Prostate gland (tissue), 2 donors: Measurements from ENCODE around the gene ZNF443.

Experiments used
- POLR2A ChIP-seq: fragments of 450-650 bp; IDR thresholded peaks from one replicate; pipeline ENCODE4 v1.6.1; 2016; ENCODE audit warnings: antibody characterized with exemption, mild to moderate bottlenecking
- TF ChIP-seq, protein P1 (sequence below), 4 experiments: fragments of 200-600 bp in 2 of 4; fragments of 450-650 bp in 2 of 4; sonication (generic) in 2 of 4; IDR thresholded peaks; 1 replicate in 3 of 4; 2 replicates in 1 of 4; pipeline ENCODE4 v1.5.1; 2016 to 2019; ENCODE audit warnings: antibody characterized with exemption in 4 of 4, mild to moderate bottlenecking in 2 of 4, moderate library complexity in 2 of 4

DNA sequence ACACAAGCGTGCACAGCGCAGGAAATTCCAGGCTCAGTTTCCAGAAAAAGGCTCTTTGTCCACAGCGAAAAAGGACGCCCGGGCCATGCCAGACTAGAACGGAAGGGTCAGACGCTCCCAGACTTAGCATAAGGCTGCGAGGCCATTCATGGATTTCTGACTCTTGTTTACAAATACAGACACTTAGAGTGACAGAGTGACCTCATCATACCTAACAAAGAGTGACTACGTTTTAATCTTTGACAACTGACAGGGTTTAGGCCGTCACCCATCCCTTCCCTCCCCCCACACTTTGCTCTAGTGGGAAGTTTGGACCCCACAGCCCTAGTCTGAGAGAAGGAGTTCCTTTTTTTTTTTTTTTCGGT lies 44.2 kb upstream of the ZNF443 start:
- TF ChIP-seq, protein P1, sequence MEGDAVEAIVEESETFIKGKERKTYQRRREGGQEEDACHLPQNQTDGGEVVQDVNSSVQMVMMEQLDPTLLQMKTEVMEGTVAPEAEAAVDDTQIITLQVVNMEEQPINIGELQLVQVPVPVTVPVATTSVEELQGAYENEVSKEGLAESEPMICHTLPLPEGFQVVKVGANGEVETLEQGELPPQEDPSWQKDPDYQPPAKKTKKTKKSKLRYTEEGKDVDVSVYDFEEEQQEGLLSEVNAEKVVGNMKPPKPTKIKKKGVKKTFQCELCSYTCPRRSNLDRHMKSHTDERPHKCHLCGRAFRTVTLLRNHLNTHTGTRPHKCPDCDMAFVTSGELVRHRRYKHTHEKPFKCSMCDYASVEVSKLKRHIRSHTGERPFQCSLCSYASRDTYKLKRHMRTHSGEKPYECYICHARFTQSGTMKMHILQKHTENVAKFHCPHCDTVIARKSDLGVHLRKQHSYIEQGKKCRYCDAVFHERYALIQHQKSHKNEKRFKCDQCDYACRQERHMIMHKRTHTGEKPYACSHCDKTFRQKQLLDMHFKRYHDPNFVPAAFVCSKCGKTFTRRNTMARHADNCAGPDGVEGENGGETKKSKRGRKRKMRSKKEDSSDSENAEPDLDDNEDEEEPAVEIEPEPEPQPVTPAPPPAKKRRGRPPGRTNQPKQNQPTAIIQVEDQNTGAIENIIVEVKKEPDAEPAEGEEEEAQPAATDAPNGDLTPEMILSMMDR (IDR thresholded peaks at IDR 0.05), result no peak
- TF ChIP-seq POLR2A, result no peak
